Endothelial cell of umbilical vein (primary cell): ENCODE results near the gene SLC25A44.
"Not testable (repeated sequence)": the region's sequence is repeated elsewhere in the genome, so short reads cannot be mapped to it uniquely, and the experiment has no call there.

Experiments used
- CTCF ChIP-seq, 2 donors: IDR thresholded peaks; 1 replicate in 1 of 2; 2 replicates in 1 of 2; pipeline ENCODE4 v1.5.1; 2011; ENCODE audit warnings: low read length in 2 of 2, mild to moderate bottlenecking in 2 of 2, moderate library complexity in 2 of 2, control low read depth in 1 of 2, inconsistent platforms in 1 of 2, low read depth in 1 of 2; ENCODE audit not compliant: insufficient read depth in 1 of 2; ENCODE audit errors: extremely low read depth in 1 of 2
- FOS ChIP-seq: IDR thresholded peaks from 2 replicates; pipeline ENCODE4 v1.6.1; 2011; ENCODE audit warnings: mild to moderate bottlenecking, low read length, moderate library complexity, borderline replicate concordance; ENCODE audit not compliant: insufficient read depth
- MAX ChIP-seq: IDR thresholded peaks from 2 replicates; pipeline ENCODE4 v1.6.1; 2011; ENCODE audit not compliant: insufficient read depth, insufficient read length
- POLR2A ChIP-seq: IDR thresholded peaks from 2 replicates; pipeline ENCODE4 v1.6.1; 2012; ENCODE audit warnings: low read depth, mild to moderate bottlenecking, control low read depth, low read length
- POLR2AphosphoS5 ChIP-seq: IDR thresholded peaks from 2 replicates; pipeline ENCODE4 v1.6.1; 2012; ENCODE audit warnings: low read depth, mild to moderate bottlenecking, control low read depth, low read length, moderate library complexity; ENCODE audit not compliant: insufficient read depth

GRCh38 chr1:156190265-156190664 lies 3.6 kb upstream of the SLC25A44 start:
- not testable (repeated sequence) for TF ChIP-seq POLR2A; CTCF (IDR thresholded peaks at IDR 0.05; ENCODE audit: extremely low read depth in 1 of 2, insufficient read depth in 1 of 2, low read depth in 1 of 2, low read length in 2 of 2); FOS; POLR2AphosphoS5; MAX
